HG02759 (cell line): Measurements from ENCODE around the gene RPL22L1.
"Not testable (repeated sequence)": the region's sequence is repeated elsewhere in the genome, so short reads cannot be mapped to it uniquely, and the experiment has no call there.

ENCODE experiments used
- ATAC-seq: cut with Tn5 transposase; IDR thresholded peaks from one replicate; pipeline ENCODE4 v1.9.1; 2021; ENCODE audit warnings: mild to moderate bottlenecking, moderate library complexity; ENCODE audit not compliant: unreplicated experiment

The RPL22L1 gene

DNA sequence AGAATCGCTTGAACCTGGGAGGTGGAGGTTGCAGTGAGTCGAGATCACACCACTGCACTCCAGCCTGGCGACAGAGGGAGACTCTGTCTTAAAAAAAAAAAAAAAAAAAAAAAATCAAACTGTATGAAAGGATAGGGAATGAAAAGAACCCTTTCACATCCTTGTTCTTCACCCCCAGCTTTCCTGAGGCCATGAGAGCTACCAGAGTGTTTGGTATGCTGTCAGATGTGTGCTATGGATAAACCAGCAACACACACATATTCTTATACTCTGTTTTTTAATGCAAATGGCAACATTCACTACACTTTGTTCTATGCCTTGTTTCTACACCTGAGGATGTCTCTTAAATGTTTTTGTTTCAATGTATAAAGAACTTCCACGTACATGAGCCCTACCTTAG lies 33.5 kb downstream of the RPL22L1 start:
- no peak for ATAC-seq

DNA sequence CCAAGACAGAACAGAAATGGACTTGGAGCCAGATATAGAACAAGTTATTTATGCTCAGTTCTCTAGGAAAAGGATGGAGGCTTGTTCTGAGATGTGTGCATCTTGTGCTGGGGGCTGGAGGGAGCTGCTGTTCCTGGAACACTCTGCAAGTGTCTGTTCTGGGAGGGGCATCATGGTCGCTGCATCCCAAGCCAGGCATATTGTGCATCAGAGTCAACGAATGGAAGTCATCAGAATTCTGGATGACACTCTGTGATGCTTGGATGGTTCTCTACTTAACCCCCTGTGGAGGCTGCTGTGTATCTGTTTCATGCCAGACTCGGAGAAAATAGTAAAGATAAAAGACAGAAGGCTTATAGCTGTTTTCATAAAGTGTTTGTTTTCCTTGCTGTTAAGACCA lies 34.7 kb downstream of the RPL22L1 start:
- no peak for ATAC-seq

DNA sequence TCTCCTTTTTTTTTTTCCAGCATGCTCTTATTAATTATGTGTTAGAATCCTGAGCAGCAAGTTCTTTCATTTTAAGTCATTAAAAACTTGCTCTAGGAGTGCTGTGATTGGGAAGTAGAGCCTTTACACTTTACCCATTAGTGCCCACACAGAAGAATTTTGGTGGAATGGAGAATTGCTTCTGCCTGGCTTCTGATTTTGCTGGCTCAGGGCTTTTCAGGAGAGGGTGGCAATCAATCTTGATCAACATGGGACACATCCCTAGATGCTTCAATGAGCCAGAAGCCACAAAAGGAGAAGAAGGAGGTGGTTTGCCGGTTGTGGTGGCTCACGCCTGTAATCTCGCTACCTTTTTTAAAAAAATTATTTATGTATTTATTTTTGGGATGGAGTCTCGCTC lies 39.4 kb downstream of the RPL22L1 start:
- ATAC-seq: no peak

DNA sequence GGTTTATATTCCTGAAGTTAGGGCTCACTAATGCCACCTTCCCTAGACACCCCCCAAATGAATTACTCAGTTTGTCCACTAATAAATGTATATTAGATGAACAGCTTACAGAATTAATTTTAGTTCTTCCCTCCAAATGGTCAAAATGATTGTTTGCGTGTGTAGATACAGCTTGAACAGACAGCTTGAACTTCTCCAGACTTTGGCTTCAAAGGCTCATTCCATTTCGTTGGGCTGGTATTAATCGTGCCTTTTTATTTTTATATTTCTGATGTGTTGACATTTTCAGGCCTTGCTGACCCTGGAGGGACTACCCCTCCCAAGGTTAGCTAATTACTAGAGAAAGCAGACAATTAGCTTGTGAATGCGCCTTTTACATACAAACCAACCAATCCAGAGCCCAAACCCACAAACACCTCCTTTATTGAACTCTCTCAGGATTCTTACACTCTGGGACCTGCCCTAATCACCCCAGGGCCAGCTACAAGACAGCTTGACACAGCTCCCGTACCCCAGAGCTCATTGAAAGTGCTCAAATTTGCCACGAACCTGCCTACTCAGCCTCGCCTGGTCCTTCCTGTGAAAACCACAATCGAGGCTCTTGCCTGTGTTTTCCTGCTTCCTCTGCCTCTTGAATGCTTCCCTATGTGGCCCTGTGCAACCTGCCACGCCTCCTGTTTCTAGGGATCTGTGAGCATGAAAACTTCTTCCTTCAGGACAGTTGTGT lies 40.3 kb downstream of the RPL22L1 start:
- ATAC-seq: no peak

DNA sequence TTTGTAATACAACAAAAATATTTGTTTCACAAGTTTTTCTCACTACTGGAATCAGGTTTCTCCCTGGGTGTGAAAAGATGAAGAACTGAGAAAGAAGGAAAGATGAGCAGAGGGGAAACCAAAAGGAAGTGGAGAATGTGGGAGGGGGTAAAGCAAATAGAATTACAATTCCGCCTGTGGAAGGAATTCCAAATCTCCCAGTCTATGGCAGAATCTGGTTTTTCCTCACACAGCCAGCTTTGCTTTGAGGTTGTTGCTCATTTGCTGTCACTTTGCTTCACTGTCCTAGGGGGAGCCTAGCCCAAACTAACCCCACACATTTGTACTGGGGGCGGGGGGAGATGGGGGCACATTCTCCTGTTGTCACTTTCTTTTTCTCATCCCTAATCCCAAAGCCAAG lies 43.9 kb downstream of the RPL22L1 start:
- ATAC-seq: no peak

DNA sequence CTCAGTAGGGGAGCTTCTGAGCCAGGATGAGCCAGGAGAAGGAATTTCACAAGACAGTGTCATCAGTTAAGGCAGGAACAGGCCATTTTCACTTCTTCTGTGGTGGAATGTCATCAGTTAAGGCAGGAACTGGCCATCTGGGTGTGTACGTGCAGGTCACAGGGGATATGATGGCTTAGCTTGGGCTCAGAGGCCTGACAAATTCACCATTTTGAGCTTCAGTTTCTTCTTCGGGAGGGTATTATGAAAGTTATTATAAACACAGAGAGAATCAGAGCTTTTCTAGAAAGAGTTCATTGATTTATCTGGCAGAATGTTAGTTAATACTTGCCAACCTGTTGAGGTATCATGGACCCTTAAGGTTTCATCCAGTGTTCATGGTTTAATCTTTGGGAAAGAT lies 46.4 kb downstream of the RPL22L1 start:
- ATAC-seq: not testable (repeated sequence)

DNA sequence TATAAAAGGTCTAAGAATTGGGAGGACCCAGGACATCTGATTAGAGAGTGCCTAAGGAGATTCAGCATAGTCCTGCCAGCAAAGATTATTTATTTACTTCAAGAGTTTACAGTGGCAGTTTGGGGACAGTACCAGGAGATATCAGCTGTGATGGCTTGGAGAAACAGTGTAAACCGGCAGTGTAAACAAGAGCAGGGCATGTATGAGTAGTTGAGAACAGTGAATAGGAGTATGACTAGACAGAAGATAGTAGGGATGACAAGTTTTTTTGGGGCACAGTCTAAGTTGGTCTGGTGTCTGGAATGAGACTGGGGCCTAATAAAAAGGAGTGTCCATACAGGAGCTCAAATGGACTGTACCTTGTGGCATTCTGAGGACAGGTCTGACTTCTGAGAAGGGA lies 51.7 kb downstream of the RPL22L1 start:
- not testable (repeated sequence) for ATAC-seq

DNA sequence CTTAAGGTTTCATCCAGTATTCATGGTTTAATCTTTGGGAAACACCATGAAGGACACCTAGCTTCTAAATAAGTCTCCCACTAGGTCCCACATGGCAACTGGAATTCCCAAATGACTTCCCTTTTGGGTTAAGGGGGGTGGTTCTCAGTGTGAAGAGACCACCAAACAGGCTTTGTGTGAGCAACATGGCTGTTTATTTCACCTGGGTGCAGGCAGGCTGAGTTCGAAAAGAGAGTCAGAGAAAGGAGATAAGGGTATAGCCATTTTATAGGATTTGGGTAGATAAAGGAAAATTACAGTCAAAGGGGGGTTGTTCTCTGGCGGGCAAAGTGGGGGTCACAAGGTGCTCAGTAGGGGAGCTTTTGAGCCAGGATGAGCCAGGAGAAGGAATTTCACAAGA lies 52.5 kb downstream of the RPL22L1 start:
- not testable (repeated sequence) for ATAC-seq

DNA sequence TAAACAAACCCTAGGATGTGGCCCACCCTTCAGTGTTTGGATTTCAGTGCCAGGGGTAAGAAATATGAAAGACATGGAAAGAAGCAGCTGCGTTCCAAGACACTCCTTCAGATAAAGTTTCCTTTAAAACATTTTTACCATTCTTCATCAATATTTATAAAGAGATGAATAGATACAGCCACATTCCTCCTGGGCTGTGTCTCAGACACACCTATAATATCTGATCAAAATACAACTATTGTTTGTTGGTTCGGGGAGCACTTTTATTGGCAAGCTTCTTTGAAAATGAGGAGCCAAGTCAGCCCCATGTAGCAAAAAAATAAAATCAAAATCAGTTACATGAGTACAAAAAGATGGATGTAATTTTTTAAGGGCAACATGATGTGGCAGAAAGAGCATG lies 53.2 kb downstream of the RPL22L1 start:
- no peak for ATAC-seq

DNA sequence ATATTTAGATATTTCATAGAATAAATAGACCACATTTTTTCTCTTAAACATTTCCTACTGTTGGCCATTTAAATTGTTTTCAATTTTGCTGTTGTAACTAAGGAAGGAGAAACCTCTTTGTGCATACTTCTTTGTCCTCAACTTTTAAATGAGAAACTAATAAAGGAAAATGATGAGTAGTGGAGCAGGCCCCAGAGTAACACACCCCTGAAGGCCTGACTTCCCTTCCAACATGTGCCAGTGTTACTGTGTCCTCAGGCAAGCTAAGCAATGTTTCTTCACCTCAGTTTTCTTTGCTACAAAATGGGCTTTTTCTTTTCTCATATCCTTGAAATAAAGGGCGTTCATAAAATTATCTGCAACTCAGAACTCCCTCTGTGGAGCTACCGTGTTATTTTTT lies 53.7 kb downstream of the RPL22L1 start:
- ATAC-seq: no peak

DNA sequence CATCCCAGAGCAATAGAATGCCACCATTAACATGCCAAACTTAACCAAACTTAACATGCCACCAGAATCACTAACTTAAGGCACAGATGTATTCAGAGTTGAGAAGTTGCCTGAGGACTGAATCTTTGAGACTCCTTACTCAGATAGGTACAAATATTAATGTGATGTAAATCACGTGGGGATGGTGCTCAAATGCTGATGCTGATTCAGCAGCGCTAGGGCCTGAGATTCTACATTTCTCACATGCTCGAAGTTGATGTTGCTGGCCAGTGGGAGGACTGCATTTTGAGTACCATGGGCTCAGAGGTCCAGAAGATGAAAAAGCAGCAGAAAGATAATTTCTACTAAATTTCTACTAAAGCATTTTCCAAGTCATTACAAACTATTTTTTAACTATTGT lies 54.1 kb downstream of the RPL22L1 start:
- no peak for ATAC-seq

DNA sequence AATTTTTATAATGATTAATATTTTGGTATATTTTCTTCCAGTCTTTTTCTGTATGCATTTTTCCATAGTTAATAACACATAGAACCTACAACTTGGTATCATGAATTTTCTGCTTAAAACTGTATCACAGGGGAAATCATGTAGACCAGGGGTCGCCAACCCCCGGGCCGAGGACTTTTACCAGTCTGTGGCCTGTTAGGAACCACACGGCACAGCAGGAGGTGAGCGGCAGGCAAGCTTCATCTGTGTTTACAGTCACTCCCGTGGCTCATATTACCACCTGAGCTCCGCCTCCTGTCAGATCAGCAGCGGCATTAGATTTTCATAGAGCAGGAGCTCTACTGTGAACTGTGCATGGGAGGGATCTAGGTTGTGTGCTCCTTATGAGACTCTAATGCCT lies 54.7 kb downstream of the RPL22L1 start:
- ATAC-seq: no peak
